GM19468 (cell line): ENCODE measurements around the gene RAB6A.
"Not testable (repeated sequence)": the region's sequence is repeated elsewhere in the genome, so short reads cannot be mapped to it uniquely, and the experiment has no call there.

Experiments used
- ATAC-seq: cut with Tn5 transposase; IDR thresholded peaks from one replicate; pipeline ENCODE4 v1.9.1; 2021; ENCODE audit warnings: mild to moderate bottlenecking, moderate library complexity, moderate number of reproducible peaks; ENCODE audit not compliant: unreplicated experiment; ENCODE audit errors: extremely low read depth

Gene RAB6A

DNA sequence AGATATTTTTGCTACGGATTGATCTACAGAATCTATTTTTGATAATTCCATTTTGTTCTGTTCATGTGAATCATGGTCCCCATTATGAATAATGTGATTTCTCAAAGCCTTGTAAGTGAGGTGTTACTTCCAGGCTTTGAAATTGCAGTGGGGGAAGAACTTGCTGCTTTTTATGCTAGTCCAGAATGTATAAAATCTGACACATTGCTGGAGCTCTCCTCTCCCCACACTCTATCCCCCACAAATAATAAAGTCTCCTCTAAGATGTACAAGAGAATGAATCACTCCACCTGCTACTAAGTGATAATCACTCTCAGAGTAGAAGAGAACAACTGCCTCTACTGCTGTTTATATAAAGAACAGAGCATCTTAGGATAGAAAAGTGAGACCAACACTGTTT is 5.9 kb upstream of the RAB6A start:
- ATAC-seq: no peak

DNA sequence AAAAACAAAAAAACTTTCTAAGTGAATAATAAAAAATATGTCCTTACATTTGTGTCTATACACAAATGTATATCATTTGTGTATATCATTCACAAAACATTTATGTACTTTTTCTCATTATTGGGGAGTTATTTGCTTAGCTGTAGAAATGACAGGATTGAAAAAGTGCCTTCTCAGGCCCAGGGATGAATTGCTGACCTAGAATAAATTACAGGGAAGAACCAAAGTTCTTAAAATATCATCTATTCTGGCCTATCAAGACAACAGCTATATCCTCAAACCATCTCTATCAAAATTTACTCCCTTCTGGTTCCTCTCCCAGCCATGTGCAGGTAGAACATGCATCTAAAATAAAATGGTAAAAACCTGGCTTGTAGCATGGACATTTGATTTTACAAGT is 1.9 kb upstream of the RAB6A start:
- no peak for ATAC-seq

DNA sequence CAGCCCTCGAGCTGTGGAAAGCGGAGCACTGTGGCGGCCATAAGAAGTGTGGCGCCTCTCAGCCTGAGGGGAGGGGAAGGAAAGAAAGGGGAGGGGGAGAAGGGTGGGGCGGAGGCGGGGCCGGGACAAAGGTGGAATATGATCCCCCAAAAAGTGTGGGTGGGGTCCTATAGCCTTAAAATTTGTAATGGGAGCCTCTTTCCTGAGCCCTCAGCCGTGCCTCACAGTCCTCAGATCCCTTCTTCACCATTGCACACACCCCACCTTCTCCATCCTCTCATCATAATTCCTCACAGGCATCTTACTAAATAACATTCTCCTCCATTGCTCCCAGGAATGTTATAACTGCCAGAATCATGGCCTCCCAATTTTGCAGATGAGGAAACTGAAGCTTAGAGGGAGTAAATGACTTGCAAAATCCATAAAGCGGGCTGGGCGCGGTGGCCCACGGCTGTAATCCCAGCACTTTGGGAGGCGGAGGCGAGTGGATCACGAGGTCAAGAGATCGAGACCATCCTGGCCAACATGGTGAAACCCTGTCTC is 600 bp upstream of the RAB6A start:
- ATAC-seq: no peak

DNA sequence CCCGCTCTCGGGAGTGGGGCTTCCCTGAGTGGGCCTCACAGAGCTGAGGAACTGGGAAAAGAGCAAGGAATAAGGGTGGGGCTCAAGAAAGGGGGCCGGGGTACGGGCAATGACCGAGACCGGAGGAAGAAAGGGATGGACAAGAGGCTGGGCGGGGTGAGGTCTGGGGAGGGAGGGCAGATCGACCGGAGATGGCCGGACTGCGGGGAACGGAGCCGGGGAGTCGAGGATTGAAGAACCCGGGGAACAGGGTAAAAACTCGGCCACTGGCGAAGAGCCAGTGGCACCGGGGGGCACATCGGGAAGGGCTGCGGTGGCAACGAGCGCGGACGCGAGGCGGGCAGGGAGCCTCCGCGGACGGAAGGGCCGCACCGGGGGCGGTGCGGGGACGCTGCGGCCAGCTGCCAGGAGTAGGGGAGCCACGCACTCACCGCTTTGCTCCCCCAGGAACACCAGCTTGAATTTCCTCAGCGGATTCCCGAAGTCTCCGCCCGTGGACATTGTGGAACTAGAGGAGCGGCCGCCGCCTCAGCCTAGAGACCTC is 667 bp downstream of the RAB6A start:
- no peak for ATAC-seq

DNA sequence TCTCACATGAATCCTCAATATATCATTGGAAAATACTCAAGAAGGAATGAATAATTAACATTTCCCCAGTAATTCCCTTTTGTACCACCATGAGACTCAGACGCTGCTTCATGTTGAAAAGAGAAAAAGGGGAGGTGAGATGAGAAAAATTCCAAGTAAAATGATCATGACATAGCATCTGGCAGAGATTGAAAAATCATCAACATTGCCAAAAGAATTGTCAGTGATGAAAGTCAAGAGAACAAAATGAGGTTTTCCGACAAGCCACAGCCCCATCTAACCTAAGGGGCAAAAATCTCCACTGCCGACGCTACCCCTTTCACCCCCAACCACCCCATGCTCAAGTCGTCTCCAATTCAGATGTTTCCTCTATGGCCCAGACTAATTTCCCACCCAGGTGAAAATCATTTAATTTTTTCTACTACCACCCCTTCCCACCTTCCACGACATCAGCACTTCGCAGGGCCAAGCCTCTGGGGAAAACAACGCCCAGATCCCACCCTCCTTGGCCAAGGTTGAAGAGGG is 1.2 kb downstream of the RAB6A start:
- no peak for ATAC-seq

DNA sequence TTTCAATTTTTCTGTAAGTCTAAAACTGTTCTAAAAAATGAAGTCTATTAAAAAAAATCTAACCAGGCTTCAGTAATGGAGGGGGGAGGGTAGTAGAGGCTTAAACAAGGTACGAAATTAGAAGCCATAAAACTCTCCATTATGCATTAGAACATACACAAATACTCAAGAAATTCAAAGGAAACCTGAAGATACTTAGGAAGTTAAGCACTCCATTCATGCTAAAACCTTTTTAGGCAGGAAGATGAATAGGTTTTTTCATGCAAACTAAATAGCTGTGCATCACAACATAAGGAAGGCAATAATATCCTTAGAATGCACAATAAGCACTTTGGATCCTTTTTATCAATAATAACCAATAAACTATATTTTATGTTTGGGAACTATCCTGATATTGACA is 2.4 kb downstream of the RAB6A start:
- no peak for ATAC-seq

DNA sequence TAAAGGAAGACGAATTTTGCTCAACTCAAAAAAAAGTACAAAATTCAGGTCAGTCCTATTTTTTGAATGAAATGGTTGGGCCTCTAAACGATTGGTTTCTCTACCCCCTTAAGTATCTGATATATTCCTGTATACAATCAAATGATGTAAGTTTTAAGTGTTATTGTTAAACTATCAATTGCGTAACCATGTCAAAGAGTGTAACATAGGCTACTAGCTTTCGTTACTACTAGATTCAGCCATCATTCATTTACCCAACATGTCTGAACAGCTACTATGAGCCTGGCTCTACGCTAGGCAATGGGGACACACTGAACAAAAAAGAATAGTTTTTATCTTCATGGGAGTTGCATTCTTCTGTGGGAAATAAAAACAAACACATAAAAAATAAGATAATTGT is 3.3 kb downstream of the RAB6A start:
- no peak for ATAC-seq

DNA sequence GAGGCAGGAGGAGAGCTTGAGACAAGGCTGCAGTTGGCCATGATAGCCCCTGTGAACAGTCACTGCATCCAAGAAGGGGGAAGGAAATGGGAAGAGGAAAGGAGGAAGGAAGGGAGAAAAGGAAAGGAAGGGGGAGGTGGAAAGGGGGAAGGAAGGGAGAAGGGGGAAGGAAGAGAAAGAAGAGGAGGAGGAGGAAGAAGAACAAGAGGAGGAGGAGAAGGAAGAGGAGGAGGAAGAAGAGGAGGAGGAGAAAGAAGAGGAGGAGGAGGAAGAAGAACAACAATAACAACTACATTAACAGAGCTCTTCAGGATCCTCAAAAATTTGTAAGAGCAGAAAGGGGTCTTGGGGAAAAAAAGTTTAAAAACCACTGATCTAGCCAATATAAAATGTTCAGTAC is 5.2 kb downstream of the RAB6A start:
- no peak for ATAC-seq

DNA sequence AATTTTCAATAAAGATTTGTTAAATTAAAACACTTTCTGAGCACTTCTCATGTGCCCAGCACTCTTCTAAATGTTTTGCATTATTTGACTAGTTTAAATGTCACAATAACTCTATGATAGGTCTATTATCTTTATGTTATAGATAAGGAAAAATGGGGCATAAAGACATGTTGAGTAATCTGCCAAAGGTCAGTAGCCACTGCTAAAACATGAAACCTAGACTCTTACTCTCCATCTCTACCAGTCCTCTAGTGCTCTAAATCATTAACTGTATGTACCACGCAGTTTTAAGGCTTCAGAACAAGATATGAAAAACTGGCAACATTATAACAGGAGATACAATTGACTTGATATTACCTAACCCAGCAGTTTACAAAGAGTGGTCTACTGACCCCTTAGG is 6.9 kb downstream of the RAB6A start:
- no peak for ATAC-seq

DNA sequence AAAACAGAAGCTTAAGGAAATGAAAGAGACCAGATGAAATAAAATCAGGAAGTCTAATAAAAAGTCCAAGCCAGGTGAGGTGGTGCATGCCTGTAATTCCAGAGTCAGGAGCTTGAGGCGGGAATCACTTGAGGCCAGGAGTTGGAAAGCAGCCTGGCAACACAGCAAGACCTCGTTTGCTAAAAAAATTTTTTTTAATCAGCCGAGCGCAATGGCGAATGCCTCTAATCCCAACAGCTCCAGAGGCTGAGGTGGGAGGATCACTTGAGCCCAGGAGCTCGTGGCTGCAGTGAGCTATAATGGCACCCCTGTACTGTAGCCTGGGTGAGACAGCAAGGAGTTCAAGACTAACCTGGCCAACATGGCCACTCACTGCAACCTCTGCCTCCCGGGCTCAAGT is 8.0 kb downstream of the RAB6A start:
- no peak for ATAC-seq

DNA sequence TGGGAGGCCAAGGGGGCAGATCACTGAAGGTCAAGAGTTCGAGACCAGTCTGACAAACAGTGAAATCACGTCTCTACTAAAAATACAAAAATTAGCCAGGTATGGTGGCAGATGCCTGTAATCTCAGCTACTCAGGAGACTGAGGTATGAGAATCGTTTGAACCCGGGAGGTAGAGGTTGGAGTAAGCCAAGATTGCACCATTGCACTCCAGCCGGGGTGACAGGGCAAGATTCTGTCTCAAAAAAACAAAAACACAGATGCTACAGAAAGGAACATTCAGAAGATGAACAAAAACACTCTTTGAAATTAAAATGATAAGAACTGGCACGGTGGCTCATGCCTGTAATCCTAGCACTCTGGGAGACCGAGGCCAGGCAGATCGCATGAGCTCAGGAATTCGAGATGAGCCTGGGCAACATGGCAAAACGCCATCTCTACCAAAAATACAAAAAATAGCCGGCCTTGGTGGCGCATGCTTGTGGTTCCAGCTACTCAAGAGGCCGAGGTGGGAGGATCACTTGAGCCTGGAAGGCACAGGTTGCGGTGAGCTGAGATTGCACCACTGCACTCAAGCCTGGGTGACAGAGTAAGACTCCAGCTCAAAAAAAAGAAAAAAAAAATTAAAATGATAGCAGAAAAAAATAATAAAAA is 8.5 kb downstream of the RAB6A start:
- no peak for ATAC-seq

DNA sequence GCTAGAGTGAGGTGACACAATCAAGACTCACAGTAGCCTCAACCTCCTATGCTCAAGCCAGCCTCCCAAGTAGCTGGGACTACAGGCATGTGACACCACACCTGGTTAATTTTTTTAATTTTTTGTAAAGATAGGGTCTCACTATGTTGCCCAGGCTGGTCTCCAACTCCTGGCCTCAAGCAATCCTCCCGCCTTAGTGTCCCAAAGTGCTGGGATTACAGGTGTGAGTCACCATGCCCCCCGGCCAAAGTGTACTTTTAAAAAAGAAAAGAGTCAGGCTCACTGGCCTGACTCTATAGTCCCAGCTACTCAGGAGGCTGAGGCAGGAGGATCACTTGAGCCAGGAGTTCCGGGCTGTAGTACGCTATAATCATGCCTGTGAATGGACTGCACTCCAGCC is 10.0 kb downstream of the RAB6A start:
- ATAC-seq: not testable (repeated sequence)

DNA sequence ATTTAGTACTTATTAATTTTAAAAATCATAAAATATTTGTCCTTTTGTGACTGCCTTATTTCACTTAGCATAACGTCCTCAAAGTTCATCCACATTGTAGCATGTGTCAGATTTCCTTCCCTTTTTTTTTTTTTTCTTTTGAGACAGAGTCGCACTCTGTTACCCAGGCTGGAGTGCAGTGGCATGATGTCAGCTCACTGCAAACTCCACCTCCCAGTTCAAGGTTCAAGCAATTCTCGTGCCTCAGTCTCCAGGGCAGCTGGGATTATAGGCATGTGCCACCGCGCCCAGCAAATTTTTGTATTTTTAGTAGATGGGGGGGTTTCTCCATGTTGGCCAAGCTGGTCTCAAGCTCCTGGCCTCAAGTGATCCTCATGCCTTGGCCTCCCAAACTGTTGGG is 10.6 kb downstream of the RAB6A start:
- ATAC-seq: no peak

DNA sequence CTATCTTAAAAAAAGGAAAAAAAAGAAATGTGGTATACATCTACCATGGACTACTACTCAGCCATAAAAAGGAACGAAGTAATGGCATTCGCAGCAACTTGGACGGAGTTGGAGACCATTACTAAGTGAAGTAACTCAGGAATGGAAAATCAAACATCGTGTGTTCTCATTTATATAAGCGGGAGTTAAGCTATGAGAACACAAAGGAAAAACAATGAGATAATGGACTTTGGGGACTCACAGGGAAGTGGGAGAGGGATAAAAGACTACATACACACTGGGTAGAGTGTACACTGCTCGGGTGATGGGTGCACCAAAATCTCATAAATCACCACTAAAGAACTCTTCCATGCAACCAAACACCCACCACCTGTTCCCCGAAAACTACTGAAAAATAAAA is 11.8 kb downstream of the RAB6A start:
- ATAC-seq: no peak

DNA sequence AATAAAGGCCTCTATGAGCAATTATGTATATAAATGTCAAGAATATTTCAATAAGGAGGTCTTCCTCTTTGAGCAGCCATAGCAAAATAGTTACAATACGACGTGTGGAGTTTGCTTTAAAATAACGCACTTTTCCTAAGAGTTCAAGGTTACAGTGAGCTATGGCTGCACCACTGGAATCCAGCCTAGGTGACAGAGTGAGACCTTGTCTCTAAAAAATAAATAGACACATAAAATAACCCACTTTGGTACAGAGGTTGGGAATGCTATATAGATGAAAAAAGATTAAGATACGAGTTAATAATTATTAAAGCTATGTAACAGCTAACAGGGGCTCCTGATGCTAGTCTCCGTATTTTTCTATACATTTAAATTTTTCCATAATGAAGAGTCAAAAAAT is 12.6 kb downstream of the RAB6A start:
- ATAC-seq: no peak

DNA sequence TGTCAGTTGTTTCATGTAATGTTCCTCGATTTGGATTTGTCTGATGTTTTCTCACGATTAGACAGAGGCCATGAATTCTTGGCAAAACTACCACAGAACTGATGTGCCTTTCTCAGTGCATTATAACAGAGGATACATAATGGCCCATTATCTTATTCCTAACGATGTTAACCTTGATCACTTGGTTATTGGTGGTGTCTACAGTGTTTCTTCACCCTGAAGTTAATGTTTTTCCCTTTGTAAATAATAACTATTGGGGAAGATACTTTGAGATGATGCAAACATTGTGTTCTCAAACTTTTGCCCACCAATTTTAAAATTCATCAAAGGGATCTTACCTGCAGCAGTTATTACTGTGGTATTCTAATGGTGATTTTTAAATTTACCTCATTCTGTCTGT is 13.1 kb downstream of the RAB6A start:
- ATAC-seq: no peak

DNA sequence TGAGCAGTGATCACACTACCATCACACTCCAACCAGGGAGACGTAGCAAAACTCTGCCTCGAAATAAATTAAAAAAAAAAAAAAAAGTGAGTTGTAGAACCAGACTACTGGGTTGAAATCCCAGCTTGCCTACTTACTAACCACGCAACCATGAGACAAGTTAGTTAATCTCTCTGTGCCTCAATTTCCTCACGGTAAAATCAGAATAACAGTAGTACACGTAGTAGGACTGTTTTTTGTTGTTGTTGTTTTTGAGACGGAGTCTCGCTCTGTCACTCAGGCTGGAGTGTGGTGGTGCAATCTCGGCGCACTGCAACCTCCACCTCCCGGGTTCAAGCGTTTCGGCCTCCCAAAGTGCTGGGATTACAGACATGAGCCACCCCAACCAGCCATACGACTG is 14.2 kb downstream of the RAB6A start:
- ATAC-seq: no peak

DNA sequence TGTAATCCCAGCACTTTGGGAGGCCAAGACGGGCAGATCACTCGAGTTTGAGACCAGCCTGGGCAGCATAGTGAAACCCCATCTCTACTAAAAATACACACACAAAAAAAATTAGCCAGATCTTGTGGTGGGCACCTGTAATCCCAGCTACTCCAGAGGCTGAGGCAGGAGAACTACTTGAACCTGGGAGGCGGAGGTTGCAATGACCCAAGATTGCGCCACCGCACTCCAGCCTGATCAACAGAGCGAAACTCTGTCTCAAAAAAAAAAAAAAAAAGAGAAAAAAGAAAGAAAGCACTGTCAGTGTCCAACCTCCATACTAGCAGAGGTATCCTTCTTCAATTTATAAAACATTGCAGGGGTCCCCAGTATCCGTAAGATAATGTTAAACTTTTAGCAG is 17.8 kb downstream of the RAB6A start:
- no peak for ATAC-seq

DNA sequence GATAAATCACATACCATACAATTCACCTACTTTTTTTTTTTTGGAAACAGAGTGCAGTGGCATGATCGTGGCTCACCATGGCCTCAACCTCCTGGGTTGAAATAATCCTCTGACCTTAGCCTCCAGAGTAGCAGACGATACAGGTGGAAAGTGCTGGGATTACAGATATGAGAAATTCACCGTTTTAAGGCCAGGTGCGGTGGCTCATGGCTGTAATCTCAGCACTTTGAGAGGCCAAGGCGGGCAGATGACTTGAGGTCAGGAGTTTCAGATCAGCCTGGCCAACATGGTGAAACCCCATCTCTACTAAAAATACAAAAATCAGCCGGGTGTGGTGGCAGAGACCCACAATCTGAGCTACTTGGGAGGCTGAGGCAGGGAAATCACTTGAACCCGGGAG is 24.9 kb downstream of the RAB6A start:
- not testable (repeated sequence) for ATAC-seq

DNA sequence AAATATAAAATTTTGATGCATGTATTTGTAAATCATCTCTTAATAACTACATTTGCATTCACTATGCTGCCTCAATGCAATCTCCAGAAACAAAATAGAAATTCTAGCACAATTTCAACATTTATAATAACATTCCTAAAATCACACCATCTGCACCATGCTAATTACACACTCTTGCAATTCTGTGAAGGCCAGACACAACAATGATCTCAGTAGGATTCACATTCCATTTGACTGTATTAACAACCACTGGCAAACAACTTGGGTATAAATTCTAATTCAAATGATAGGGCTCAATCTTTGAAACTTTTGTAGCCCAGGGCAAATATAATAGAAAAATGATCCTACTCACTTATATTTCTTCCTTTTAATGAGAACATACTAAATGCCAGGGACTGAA is 25.9 kb downstream of the RAB6A start:
- ATAC-seq: no peak

DNA sequence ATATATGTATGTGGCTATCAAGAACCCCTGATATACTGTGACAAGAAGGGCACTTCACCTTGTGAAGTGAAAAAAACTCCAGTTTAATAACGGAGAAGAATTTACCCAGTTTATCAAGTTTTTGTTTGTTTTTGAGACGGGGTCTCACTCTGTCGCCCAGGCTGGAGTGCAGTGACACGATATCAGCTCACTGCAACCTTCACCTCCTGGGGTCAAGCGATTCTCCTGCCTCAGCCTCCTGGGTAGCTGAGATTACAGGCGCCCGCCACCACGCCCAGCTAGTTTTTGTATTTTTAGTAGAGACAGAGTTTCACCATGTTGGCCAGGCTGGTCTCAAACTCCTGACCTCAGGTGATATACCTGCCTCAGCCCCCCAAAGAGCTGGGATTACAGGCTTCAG is 26.9 kb downstream of the RAB6A start:
- ATAC-seq: not testable (repeated sequence)

DNA sequence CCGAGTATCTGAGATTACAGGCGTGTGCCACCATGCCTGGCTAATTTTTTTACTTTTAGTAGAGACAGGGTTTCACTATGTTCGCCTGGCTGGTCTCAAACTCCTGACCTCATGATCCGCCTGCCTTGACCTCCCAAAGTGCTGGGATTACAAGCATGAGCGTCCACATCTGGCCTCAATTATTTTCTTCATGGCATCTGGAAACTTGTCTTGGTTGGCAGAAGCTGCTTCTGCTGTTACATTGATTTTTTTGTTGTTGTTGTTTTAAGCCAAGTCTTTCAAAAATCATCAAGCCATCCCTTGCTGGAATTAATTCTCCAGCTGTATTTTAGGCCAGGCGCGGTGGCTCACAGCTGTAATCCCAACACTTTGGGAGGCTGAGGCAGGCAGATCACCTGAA is 27.9 kb downstream of the RAB6A start:
- not testable (repeated sequence) for ATAC-seq
